ENCODE data around the gene MTMR10. TPM values are rescaled to one million over a fixed set of nuclear protein-coding genes. Genes with fewer than 3 reads are reported as not detected.
A peak's percentile ranks its signal among the peaks of the same experiment; 100 is the strongest.

The MTMR10 gene
- total RNA-seq, 2 donors from 2014 or later, result 12.4 to 16.2 TPM

DNA sequence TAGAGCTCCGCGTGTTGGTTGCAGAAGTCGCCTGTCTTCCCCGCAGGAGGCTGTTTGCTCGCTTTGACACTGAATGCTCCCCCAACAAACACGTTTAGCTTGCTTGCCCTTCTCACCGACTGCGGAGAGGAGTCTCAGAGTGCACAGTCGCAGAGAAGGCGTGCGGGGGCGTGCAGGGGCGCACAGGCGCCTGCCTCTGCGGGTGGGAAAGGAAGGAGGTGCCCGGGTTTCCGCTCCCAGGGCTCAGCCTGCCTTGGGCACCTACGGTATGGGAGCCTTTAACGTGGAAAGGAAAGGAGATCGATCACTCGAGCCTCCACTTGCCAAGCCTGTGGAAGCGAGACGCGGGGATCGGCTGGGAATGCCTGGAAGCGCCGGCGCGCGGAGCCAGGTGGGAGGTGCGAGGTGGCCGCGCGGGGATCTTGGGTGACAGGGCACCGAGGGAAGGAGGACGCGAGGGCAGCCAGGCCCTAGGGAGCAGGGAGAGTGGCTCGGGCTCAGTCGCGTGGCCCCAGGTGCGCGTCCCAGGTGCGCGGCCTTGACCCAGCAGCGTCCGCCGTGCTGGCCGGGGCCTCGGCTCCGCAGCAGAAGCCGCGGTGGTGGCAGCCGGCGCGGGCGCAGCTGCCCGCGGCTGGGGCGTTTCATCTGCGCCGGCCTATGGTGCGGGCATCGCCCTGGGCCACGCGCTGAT is 87.8 kb downstream of the MTMR10 start, which contains the start of gene FAN1:
FAN1 (plus strand) TSS at position 419 of the 691 bp plus-strand sequence. CDS start 749 bp downstream, outside the sequence.
- H3K27ac ChIP-seq (ENCODE audit: low read depth, low read length), result peak within 1 kb of the TSS; percentile 12

DNA sequence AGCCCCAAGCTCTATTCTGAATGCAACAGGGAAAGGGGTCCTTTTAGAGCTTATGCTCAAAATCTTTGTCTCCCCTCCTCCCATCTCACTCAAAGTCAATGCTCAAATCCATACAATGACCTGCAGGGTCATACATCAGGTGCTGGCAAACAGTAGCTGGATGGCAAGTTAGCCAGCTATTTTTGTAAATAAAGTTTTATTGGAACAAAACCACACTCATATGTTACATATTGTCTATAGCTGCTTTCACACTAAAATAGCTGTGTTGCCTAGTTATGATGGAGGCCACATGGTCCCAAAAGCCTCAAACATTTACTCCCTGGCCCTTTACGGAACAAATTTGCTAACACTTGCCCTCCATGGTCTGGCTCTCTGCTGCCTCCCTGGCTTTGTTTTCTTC is 89.5 kb downstream of the MTMR10 start:
- Mint-ChIP-seq H3K36me3 (ENCODE audit: low read depth) (peaks cover 5% of the 10 kb centered on the region), H3K27ac (no peak overlapping the region), H3K4me1 (peaks cover 2% of the 10 kb centered on the region), H3K4me3 (no peak overlapping the region), H3K9me3 (no peaks in the 10 kb centered on the region), H3K27me3 (ENCODE audit: insufficient read depth) (no peaks in the 10 kb centered on the region)
- TF ChIP-seq, protein P1, sequence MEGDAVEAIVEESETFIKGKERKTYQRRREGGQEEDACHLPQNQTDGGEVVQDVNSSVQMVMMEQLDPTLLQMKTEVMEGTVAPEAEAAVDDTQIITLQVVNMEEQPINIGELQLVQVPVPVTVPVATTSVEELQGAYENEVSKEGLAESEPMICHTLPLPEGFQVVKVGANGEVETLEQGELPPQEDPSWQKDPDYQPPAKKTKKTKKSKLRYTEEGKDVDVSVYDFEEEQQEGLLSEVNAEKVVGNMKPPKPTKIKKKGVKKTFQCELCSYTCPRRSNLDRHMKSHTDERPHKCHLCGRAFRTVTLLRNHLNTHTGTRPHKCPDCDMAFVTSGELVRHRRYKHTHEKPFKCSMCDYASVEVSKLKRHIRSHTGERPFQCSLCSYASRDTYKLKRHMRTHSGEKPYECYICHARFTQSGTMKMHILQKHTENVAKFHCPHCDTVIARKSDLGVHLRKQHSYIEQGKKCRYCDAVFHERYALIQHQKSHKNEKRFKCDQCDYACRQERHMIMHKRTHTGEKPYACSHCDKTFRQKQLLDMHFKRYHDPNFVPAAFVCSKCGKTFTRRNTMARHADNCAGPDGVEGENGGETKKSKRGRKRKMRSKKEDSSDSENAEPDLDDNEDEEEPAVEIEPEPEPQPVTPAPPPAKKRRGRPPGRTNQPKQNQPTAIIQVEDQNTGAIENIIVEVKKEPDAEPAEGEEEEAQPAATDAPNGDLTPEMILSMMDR (conservative IDR thresholded peaks at IDR 0.05), result peak; percentile 18
- H3K27ac ChIP-seq (ENCODE audit: low read depth, low read length), result no peak overlapping the region
- WGBS, 2 experiments (ENCODE audit: insufficient coverage in 1 of 2, insufficient read length in 1 of 2), result 94 to 100% methylated on average over 1 of the region's 1 CpG
- no peaks in the 10 kb centered on the region for H3K4me1 ChIP-seq (ENCODE audit: control insufficient read depth, insufficient read depth, low read length)
- H3K36me3 ChIP-seq (ENCODE audit: control insufficient read depth, insufficient read depth, low read length), result peaks cover 6% of the 10 kb centered on the region
- no peak overlapping the region for H3K9ac ChIP-seq (ENCODE audit: extremely low read depth, low read length, poor library complexity, severe bottlenecking)
- no peaks in the 10 kb centered on the region for H3K9me3 ChIP-seq (ENCODE audit: control insufficient read depth, low read length)
- no peaks in the 10 kb centered on the region for H3K27me3 ChIP-seq (ENCODE audit: control insufficient read depth, insufficient read depth, low read length, poor library complexity, severe bottlenecking)
- DNase-seq, result no peak
- H3K4me3 ChIP-seq (ENCODE audit: low read length), result no peak overlapping the region

More for the DNA sequence above, 87.8 kb downstream of the MTMR10 start, which contains the start of gene FAN1:
- peak within 1 kb of the TSS; percentile 96 for H3K4me3 ChIP-seq (ENCODE audit: low read length)
- WGBS, 2 experiments (ENCODE audit: insufficient coverage in 1 of 2, insufficient read length in 1 of 2), result 0% methylated on average over 24 to 65 of the region's 65 CpGs
- TF ChIP-seq, protein P1 (conservative IDR thresholded peaks at IDR 0.05), result no peak
- H3K9ac ChIP-seq (ENCODE audit: extremely low read depth, low read length, poor library complexity, severe bottlenecking), result peak within 1 kb of the TSS; percentile 51
- peak within 1 kb of the TSS; percentile 89 for H3K27ac Mint-ChIP-seq
- no peaks in the 10 kb centered on the region for H3K9me3 ChIP-seq (ENCODE audit: control insufficient read depth, low read length)
- H3K9me3 Mint-ChIP-seq, result no peaks in the 10 kb centered on the region
- H3K4me1 Mint-ChIP-seq, result peaks cover 2% of the 10 kb centered on the region
- DNase-seq, result peak; percentile 95
- peaks cover 10% of the 10 kb centered on the region for H3K36me3 ChIP-seq (ENCODE audit: control insufficient read depth, insufficient read depth, low read length)
- H3K4me1 ChIP-seq (ENCODE audit: control insufficient read depth, insufficient read depth, low read length), result no peaks in the 10 kb centered on the region
- peak within 1 kb of the TSS; percentile 84 for H3K4me3 Mint-ChIP-seq
- H3K27me3 Mint-ChIP-seq (ENCODE audit: insufficient read depth), result no peaks in the 10 kb centered on the region
- no peaks in the 10 kb centered on the region for H3K27me3 ChIP-seq (ENCODE audit: control insufficient read depth, insufficient read depth, low read length, poor library complexity, severe bottlenecking)
- peaks cover 9% of the 10 kb centered on the region for H3K36me3 Mint-ChIP-seq (ENCODE audit: low read depth)

DNA sequence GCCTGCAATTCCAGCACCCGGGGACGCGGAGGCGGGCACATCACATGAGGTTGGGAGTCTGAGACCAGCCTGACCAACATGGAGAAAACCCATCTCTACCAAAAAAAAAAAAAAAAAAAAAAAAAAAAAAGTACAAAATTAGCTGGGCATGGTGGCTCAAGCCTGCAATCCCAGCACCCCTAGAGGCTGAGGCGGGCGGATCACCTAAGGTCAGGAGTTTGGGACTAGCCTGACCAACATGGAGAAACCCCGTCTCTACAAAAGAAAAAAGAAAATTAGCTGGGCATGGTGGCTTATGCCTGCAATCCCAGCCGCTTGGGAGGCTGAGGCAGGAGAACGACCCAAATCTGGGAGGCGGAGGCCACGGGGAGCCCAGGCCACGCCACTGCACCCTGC is 95.2 kb downstream of the MTMR10 start:
- Histone ChIP-seq H3K27me3 (ENCODE audit: control insufficient read depth, insufficient read depth, low read length, poor library complexity, severe bottlenecking) (no peaks in the 10 kb centered on the region), H3K9me3 (ENCODE audit: control insufficient read depth, low read length) (no peaks in the 10 kb centered on the region), H3K4me3 (ENCODE audit: low read length) (no peak overlapping the region), H3K36me3 (ENCODE audit: control insufficient read depth, insufficient read depth, low read length) (no peaks in the 10 kb centered on the region), H3K27ac (ENCODE audit: low read depth, low read length) (no peak overlapping the region), H3K4me1 (ENCODE audit: control insufficient read depth, insufficient read depth, low read length) (no peaks in the 10 kb centered on the region), H3K9ac (ENCODE audit: extremely low read depth, low read length, poor library complexity, severe bottlenecking) (no peak overlapping the region)
- Mint-ChIP-seq H3K9me3 (no peaks in the 10 kb centered on the region), H3K4me1 (peaks cover 4% of the 10 kb centered on the region), H3K27ac (no peak overlapping the region), H3K36me3 (ENCODE audit: low read depth) (no peaks in the 10 kb centered on the region), H3K4me3 (no peak overlapping the region), H3K27me3 (ENCODE audit: insufficient read depth) (no peaks in the 10 kb centered on the region)
- 87 to 96% methylated on average over 5 to 12 of the region's 12 CpGs for WGBS, 2 experiments (ENCODE audit: insufficient coverage in 1 of 2, insufficient read length in 1 of 2)
- DNase-seq, result peak; percentile 55
- TF ChIP-seq, protein P1 (conservative IDR thresholded peaks at IDR 0.05), result peak; percentile 30
